ENCODE results near the gene RILPL1. TPM values are rescaled to one million over a fixed set of nuclear protein-coding genes. Genes with fewer than 3 reads are reported as not detected.

The RILPL1 gene
- total RNA-seq, 1 donor from 2014 or later: 7.9 TPM

DNA sequence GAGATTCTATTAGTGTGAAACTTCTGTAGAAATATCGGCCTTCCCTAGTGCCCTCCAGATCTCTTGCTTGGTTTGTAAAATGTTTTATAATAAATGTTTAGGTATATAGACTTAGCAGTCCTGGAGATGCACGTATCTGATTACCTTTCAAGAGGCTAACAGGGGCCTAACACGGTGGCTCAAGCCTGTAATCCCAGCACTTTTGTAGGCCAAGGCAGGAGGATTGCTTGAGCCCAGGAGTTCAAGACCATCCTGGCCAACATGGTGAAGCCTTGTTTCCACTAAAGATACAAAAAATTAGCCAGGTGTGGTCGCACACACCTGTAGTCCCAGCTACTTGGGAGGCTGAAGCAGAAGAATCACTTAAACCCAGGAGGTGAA lies 87.2 kb downstream of the RILPL1 start:
- Histone ChIP-seq H3K36me3 (ENCODE audit: control insufficient read depth, insufficient read depth, low read length) (no peaks in the 10 kb centered on the region), H3K4me3 (ENCODE audit: low read depth, low read length) (no peak overlapping the region), H3K27me3 (ENCODE audit: control insufficient read depth, insufficient read depth, low read length) (no peaks in the 10 kb centered on the region)
- FAIRE-seq (no peak), DNase-seq (ENCODE audit: low read depth) (no peak)
- TF ChIP-seq, protein P1, sequence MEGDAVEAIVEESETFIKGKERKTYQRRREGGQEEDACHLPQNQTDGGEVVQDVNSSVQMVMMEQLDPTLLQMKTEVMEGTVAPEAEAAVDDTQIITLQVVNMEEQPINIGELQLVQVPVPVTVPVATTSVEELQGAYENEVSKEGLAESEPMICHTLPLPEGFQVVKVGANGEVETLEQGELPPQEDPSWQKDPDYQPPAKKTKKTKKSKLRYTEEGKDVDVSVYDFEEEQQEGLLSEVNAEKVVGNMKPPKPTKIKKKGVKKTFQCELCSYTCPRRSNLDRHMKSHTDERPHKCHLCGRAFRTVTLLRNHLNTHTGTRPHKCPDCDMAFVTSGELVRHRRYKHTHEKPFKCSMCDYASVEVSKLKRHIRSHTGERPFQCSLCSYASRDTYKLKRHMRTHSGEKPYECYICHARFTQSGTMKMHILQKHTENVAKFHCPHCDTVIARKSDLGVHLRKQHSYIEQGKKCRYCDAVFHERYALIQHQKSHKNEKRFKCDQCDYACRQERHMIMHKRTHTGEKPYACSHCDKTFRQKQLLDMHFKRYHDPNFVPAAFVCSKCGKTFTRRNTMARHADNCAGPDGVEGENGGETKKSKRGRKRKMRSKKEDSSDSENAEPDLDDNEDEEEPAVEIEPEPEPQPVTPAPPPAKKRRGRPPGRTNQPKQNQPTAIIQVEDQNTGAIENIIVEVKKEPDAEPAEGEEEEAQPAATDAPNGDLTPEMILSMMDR (IDR thresholded peaks at IDR 0.05; ENCODE audit: insufficient read depth, low read length, severe bottlenecking): no peak

DNA sequence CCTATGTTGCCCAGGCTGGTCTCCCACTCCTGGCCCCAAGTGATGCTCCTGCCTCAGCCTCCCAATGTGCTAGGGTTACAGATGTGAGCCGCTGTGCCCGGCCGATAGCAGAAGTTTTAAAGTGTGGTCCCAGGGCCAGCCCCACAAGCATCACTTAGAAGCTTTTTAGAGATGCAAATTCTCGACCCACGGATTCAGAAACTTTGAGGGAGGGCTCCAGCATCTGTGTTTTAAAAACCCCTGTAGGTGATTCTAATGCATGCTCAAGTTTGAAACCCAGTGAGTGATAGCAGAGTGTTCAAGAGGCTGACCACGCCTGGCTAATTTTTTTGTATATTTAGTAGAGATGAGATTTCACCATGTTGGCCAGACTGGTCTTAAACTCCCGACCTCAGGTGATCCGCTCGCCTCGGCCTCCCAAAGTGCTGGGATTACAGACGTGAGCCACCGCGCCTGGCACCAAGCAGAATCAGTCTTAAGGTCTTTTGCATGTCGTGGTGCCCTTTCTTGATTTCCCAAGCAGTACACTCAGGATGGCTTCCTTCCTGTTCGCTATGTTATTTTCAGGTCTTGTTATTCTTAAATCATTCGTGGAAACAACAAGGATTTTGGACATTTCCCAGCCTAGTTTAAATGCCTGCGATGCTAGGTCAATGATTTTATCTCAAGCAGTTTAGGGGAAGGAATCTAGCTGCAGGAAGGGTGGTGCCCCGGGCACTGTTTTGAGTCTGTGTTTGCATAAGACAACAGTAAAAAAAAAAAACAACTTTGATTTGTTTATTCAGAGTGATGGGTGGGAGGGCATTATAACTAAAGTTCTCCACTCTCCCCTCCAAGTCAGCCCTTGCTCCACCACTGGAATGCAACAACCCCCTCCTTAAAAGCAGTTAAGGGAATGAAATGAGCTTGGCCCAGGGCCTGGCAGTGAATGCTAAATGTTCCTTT lies 87.9 kb downstream of the RILPL1 start:
- DNase-seq (ENCODE audit: low read depth): no peak
- no peak for FAIRE-seq
- Histone ChIP-seq H3K27me3 (ENCODE audit: control insufficient read depth, insufficient read depth, low read length) (no peaks in the 10 kb centered on the region), H3K36me3 (ENCODE audit: control insufficient read depth, insufficient read depth, low read length) (no peaks in the 10 kb centered on the region), H3K4me3 (ENCODE audit: low read depth, low read length) (no peak overlapping the region)
- TF ChIP-seq, protein P1 (IDR thresholded peaks at IDR 0.05; ENCODE audit: insufficient read depth, low read length, severe bottlenecking): no peak

DNA sequence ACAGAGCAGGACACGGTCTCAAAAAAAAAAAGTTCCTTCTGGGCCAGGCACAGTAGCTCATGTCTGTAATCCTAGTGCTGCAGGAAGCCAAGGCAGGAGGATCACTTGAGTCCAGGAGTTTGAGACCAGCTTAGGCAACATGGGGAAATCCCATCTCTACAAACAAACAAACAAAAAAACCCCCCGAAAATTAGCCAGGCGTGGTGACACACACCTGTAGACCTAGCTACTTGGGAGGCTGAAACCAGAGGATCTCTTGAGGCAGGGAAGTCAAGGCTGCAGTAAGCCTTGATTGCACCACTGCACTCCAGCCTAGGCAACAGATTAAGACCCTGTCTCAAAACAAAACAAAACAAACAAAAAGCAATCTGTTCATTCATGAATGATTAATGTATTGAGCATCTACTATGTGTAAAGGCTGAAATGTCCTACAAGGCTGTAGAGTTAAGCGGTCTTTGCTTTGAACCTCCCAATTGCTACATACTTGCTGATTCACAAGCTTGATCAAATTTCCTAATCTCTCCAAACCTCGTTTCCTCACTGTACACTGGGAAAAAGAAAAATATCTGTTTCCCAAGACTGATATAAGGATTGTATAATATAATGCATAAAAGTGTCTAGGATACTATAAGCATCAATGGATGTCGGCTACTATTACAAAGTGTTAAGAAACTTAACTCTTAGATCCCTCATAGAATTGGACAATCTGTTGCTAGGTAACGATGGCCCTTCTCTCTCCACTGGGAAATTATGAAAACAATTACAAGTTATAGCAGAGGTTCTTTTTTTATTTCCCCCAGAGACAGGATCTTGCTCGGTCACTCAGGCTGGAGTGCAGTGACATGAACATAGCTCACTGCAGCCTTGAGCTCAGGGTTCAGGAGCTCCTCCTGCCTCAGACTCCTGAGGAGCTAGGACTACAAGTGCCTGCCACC lies 89.2 kb downstream of the RILPL1 start:
- TF ChIP-seq, protein P1 (IDR thresholded peaks at IDR 0.05; ENCODE audit: insufficient read depth, low read length, severe bottlenecking): no peak
- DNase-seq (ENCODE audit: low read depth): peak; percentile 86
- Histone ChIP-seq H3K27me3 (ENCODE audit: control insufficient read depth, insufficient read depth, low read length) (no peaks in the 10 kb centered on the region), H3K4me3 (ENCODE audit: low read depth, low read length) (no peak overlapping the region), H3K36me3 (ENCODE audit: control insufficient read depth, insufficient read depth, low read length) (no peaks in the 10 kb centered on the region)
- no peak for FAIRE-seq

DNA sequence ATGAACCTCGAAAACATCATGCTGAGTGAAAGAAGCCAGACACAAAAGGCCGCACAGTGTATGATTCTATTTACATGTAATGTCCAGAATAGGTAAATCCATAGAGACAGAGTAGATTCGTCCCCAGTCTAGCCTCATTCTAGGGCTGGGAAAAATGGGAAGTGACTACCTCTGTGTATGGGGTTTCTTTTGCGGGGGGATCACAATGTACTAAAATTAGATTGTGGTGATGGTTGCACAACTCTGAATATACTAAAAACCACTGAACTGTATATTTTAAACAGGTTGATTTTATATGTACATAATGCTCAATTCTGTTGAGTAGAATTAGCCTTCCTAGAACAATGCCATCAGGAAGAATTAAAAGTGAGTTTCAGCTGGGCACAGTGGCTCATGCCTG lies 90.7 kb downstream of the RILPL1 start:
- FAIRE-seq: no peak

DNA sequence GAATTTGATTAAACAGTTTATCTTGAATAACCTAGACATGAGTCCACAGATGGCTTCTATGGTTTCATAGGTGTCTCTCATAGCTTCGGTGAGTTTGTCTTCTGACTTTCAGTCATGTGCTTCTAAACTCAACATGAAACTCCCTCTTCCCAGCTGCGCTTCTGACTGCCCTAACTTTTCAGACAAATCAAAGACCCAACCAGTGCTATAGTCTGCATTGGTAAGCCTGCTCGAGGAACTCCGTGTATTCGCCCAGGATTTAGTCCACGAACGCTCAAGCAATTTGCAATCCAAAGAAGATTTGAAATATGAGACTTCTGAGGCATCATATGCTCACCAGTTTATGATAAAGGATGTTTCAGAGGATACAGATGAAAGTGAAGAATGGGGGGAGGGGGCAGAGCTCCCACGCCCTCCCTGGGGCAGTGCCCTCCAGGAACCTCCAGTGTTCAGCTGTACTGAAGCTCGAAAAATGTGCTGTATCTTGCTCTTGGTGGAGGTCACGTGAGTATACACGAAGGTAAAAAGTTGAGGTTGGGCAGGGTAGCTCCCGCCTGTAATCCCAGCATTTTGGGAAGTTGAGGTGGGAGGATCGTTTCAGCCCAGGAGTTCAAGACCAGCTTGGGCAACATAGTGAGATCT lies 91.9 kb downstream of the RILPL1 start:
- Histone ChIP-seq H3K27me3 (ENCODE audit: control insufficient read depth, insufficient read depth, low read length) (no peaks in the 10 kb centered on the region), H3K4me3 (ENCODE audit: low read depth, low read length) (no peak overlapping the region), H3K36me3 (ENCODE audit: control insufficient read depth, insufficient read depth, low read length) (no peaks in the 10 kb centered on the region)
- FAIRE-seq: no peak
- DNase-seq (ENCODE audit: low read depth): no peak
- TF ChIP-seq, protein P1 (IDR thresholded peaks at IDR 0.05; ENCODE audit: insufficient read depth, low read length, severe bottlenecking): no peak

More for the DNA sequence above, 90.7 kb downstream of the RILPL1 start:
- no peaks in the 10 kb centered on the region for H3K27me3 ChIP-seq (ENCODE audit: control insufficient read depth, insufficient read depth, low read length)
- H3K36me3 ChIP-seq (ENCODE audit: control insufficient read depth, insufficient read depth, low read length): no peaks in the 10 kb centered on the region
- TF ChIP-seq, protein P1 (IDR thresholded peaks at IDR 0.05; ENCODE audit: insufficient read depth, low read length, severe bottlenecking): no peak
- no peak for DNase-seq (ENCODE audit: low read depth)
- H3K4me3 ChIP-seq (ENCODE audit: low read depth, low read length): no peak overlapping the region
